Measurements from ENCODE around the gene IL17RA.

The IL17RA gene

DNA sequence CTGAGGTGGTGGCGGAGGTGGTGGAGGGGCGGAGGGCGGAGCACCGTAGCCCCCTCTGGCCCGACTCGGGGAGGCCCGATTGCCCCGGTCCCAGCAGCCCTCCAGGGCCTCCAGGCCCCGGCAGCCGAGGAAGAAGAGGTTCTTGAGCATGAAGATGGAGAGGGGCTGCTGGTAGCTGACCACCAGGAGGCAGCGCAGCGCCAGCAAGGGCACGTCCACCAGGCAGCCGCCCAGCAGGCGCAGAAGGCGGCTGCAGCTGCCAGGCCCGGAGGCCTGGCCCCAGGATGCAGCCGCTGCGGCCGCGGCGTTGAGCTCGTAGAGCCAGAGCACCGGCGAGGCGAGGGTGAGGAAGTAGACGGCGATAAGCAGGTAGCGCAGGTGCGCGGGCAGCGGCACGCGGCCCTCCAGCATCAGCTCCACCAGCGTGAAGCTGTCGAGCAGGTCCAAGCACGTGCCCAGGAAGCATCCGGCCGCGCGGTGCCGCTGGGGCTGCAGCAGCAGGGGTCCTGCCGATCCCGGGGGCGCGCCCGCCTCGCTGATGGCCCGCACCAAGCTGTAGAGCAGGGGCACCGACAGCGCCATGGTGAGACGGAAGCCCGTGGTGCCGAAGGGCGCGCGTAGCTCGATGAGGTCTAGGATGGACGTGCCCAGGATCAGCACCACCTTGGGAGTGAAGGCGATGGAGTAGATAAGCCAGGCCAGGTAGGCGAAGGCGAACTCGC lies 34.8 kb downstream of the IL17RA start:
- no peak; the same call in 1 of the 2 replicates for TF ChIP-seq CTCF (conservative IDR thresholded peaks at IDR 0.05)
- TF ChIP-seq ZFX (IDR thresholded peaks at IDR 0.05), result no peak
- H3K27ac ChIP-seq, result no peak overlapping the region

- TF ChIP-seq ZFX (IDR thresholded peaks at IDR 0.05), result no peak
- no peak for TF ChIP-seq CTCF (conservative IDR thresholded peaks at IDR 0.05)
- H3K27ac ChIP-seq, result no peak overlapping the region
These were observed 35.5 kb downstream of the IL17RA start for GRCh38 chr22:17120281-17120680.

- H3K27ac ChIP-seq, result no peak overlapping the region
- TF ChIP-seq CTCF (conservative IDR thresholded peaks at IDR 0.05) (no peak; the same call in 1 of the 2 replicates), ZFX (IDR thresholded peaks at IDR 0.05) (no peak)
These were observed 36.0 kb downstream of the IL17RA start for GRCh38 chr22:17120711-17121232.

GRCh38 chr22:17121233-17122195 lies 36.7 kb downstream of the IL17RA start, which contains the start of gene TMEM121B:
Gene TMEM121B (minus strand): TSS chr22:17121360. CDS start chr22:17121127, 233 bp downstream.
- H3K27ac ChIP-seq, result no peak within 1 kb of the TSS
- TF ChIP-seq ZFX (IDR thresholded peaks at IDR 0.05) (no peak), CTCF (conservative IDR thresholded peaks at IDR 0.05) (no peak)

- no peak overlapping the region for H3K27ac ChIP-seq
- TF ChIP-seq CTCF (conservative IDR thresholded peaks at IDR 0.05) (no peak), ZFX (IDR thresholded peaks at IDR 0.05) (no peak)
These were observed 45.4 kb downstream of the IL17RA start for GRCh38 chr22:17130199-17130598.

- TF ChIP-seq ZFX (IDR thresholded peaks at IDR 0.05) (no peak), CTCF (conservative IDR thresholded peaks at IDR 0.05) (no peak)
- no peak overlapping the region for H3K27ac ChIP-seq
These were observed 46.9 kb downstream of the IL17RA start for GRCh38 chr22:17131686-17132085.

Data from C4-2B (cell line).